AG08396 (cell line): Measurements from ENCODE around the gene HIBCH.
"Not testable (repeated sequence)": the region's sequence is repeated elsewhere in the genome, so short reads cannot be mapped to it uniquely, and the experiment has no call there.

Experiments
- DNase-seq: peaks from one replicate; pipeline ENCODE4 v3.0.0; 2012; ENCODE audit warnings: low spot score, mixed read lengths

HIBCH gene, protein sequence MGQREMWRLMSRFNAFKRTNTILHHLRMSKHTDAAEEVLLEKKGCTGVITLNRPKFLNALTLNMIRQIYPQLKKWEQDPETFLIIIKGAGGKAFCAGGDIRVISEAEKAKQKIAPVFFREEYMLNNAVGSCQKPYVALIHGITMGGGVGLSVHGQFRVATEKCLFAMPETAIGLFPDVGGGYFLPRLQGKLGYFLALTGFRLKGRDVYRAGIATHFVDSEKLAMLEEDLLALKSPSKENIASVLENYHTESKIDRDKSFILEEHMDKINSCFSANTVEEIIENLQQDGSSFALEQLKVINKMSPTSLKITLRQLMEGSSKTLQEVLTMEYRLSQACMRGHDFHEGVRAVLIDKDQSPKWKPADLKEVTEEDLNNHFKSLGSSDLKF

DNA sequence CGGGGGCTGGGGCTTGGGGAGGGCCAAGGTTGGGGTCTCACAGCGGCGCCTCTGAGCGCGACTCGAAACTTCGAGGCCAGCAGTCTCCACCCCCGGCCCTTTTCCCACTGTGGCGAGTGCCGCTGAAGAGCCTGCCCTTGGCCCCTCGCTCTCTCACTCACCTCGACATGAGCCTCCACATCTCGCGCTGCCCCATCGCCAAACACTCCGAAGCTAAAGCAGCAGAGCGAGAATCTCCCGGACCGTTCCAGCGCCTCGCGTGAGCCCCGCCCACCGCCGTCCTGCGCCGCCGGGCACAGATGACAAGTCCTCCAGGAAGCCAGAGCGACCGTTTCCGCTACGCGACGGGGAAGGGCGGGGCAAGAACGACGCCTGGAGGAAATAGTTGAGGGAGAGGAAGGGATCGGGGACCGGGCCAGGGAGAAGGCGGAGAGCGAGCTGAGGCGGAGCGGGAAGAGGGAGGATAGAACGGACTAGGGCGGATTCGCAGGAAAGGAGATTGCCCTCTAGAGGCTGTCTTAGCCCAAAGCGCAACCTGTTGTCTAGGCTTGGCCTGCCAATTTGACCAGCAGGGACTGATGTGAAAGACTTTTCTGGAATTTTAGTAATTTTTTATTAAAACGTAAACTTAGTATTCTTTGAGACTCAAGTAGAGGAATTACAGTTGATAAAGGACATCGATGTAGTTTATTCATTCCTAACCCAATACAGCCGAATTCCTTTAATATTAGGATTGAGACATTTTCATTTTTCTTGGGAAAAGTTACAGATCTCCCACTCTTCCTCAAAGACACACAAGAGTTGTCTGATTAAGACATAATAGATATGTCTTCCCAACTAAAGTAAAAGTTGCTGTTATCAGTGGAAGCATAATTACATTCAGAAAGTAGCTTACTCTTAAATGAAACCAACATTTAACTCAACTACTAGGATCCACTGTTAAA, at the start of gene HIBCH:
TSS of gene HIBCH (minus strand) at position 272 of the 944 bp plus-strand sequence. CDS start at position 196, 76 bp downstream.
- peak; percentile 92 for DNase-seq

DNA sequence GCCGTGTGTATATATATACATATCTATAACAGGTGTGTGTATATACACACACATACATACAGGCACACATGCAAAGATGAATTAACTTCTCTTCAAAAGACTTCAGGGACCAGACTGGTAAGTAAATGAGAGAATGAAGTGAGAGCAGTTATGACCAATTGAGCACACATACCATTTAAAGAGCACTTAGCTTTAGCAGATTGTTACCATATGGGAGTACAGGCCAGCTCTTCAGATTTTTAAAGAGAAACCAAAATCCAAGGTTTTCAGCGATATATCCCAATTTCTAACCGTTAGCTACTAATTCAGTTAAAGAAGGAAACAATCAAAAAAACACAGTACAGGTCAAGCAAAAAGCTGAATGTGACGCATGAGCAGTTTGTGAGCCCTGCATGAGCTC, 47.5 kb upstream of the HIBCH start:
- no peak for DNase-seq

DNA sequence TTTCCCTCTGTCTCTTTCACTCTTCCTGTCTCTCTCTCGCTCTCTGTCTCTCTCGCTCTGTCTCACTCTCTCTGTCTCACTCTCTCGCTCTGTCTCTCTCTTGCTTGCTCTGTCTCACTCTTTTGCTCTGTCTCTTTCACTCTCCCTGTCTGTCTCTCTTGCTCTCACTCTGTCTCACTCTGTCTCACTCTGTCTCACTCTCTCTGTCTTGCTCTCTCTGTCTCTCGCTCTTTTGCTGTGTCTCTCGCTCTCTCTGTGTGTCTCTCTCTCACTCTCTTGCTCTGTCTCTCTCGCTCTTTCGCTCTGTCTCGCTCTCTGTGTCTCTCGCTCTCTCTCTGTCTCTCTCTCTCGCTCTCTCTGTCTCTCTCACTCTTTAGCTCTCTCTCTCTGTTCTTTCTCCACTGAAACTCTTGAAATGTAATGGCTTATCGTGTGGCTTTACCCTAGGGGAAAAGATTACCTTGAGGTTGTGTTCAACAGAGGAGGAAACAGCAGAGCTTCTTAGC, 46.7 kb upstream of the HIBCH start:
- no peak for DNase-seq

DNA sequence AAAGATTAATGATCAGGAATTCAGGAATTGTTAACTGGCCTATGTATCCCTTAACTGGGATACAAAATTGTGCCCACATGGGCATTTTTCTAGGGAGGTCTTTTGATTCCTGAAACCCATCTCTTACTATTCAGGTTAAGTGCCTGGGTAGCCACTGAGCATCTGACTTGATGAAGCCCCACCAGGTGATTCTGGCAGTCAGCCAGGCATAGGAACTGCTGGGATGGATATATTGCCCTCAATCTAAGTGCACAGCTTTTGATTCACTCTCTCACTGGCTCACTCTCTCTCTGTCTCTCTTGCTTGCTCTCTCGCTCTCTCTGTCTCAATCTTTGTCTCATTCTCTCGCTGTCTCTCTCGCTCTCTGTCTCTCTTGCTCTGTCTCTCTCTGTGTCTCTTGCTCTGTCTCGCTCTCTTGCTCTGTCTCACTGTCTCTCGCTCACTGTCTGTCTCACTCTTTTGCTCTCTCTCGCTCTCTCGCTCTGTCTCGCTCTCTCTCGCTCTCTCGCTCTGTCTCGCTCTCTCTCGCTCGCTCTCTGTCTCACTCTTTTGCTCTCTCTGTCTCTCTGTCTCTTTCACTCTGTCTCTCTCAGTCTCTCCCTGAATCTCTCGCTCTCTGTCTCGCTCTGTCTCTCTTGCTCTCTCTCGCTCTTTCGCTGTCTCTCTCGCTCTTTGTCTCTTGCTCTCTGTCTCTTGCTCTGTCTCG, 46.0 kb upstream of the HIBCH start:
- no peak for DNase-seq

DNA sequence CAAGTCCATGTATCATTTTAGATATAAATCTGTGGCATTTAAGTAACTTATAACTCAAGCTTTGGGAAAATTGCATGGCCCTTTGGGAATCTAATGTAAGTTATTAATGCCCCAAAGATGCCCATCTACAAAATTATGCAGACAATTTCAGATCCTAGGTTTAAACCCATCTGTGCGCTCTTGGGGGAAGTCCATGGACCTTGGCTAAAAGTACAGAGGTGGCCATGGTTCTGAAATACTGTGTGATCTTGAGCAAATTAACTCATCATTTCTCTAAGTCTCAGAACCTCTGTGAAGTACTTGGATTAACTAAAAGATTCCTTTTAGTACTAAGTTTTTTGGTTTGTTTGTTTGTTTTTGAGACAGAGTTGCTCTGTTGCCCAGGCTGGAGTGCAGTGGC, 43.3 kb upstream of the HIBCH start:
- no peak for DNase-seq

DNA sequence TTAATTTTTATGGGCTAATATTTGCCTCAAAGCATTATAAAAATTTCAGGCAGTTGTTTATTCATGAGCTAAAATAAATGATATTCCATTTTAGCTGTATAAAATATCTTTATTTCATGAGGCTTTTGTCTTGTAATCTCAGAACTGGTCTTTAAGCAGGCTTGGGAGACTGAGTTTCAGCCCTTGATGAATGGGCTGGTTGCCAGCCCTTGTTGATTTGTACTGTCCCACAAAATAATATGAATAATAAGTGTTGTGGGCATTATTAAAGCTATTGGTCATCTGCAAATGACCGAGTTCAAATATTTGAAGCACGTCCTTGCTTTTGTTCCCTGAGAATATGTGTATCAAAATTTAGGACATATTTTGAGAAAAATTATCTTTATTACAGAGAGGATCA, 41.9 kb upstream of the HIBCH start:
- DNase-seq = no peak

DNA sequence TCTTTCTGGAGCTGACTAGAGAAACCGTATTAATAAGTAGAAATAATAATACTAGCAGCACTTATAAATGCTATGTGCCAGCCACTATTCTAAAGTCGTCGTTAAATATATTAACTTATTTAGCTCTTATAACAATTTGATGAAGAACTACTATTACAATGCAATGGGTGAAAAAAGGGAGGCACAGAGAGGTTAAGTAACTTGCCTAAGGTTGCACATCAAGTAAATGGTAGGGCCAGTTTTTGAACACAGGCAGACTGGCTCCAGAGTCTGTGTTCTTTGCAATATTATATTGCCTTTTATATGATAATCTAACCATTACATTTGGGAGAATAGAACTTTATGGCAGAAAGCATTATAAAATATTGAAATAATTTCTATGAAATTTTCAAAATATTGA, 41.3 kb upstream of the HIBCH start:
- DNase-seq = no peak

DNA sequence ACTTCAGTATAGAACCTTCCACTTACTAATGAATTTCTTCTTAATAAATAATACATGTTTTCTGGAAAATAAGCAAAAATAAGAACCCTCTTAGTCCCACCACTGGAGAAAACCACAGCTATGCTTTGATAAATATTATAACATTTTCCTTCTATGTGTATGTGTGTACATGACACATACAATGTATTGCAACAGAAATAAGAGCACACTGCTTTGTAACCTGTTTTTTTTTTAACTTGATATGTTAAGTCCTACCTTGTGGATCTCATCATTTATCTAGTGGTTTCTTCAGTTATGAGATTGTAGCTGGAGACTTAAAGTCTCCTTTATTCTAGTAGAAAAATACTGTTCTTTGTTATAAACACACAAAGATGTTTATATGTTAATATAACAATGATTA, 40.9 kb upstream of the HIBCH start:
- no peak for DNase-seq

DNA sequence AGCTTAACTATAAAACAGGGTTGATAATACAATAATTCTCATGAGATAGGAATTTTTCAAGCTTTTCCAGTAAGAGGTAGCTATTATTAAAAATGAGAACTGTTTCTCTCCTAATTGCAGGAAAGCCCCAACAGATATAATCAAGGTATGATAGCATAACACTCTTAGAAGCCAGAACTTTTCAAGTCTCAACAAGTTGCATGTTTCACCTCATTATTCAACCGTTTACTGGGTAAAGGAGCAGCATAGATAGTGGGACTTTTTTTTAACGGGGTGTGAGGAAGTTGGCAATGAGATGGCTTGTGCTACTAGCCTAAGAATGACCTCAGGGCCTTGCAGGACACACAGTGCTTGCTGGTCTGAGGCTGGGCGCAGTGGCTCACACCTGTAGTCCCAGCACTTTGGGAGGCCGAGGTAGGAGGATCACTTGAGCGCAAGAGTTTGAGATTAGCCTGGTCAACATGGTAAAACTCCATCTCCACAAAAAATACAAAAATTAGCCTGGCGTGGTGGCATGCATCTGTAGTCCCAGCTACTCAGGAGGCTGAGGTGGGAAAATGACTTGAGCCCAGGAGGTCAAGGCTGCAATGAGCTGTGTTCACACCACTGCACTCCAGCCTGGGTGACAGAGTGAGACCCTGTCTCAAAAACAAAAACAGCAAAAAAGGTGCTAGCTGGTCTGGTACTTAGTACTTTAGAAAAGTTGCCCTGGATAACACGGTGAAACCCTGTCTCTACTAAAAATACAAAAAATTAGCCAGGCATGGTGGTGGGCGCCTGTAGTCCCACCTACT, 39.2 kb upstream of the HIBCH start:
- DNase-seq = not testable (repeated sequence)

DNA sequence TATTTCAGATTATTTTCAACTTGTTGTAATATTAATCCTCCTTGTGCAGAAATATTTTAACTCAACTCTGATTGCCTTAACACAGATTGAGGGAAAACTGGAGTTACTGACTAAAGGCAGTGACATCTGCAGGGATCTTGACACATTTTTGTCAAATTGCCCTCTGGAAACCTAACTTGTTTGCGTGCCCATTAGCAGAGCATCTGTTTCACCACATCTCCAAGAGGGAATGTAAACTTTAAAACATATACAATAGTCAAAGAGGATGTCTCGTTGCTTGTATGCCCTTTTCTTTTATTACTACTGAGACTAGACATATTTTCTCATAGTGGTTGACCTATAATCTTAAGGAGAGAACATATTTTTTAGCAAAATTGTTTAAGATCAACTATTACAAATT, 38.0 kb upstream of the HIBCH start:
- DNase-seq = no peak

DNA sequence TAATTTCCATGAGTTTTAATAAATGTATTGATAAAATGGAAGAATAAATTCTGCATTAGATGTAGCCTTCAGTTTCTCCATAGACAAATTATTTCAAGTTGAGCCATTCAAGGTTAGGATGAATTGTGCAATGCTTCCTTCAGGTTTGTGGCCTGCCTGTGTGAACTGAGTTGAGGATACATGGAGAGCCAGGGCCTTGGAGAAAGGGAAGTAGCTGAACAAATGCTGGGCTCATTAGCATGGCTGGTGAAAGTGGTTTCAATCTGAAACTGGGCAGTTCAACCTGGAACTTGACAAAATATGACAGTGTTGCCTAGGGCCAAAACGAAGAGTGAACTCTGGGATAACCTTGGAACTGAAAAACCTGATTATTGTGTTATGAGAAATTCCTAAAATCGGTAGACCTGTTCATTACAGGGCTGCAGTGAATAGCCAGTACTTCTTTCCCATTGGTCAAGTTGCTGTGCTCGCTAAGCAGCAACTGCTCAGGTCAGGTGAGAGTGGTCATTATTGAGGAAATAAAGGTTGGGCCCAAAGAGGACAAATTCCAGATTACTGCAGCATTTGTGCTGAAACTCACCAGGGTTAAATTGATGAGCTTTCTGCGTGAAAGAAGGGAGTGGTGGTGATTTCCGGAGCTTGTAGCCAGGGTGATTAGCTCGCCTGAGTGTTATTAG, 36.5 kb upstream of the HIBCH start:
- no peak for DNase-seq

DNA sequence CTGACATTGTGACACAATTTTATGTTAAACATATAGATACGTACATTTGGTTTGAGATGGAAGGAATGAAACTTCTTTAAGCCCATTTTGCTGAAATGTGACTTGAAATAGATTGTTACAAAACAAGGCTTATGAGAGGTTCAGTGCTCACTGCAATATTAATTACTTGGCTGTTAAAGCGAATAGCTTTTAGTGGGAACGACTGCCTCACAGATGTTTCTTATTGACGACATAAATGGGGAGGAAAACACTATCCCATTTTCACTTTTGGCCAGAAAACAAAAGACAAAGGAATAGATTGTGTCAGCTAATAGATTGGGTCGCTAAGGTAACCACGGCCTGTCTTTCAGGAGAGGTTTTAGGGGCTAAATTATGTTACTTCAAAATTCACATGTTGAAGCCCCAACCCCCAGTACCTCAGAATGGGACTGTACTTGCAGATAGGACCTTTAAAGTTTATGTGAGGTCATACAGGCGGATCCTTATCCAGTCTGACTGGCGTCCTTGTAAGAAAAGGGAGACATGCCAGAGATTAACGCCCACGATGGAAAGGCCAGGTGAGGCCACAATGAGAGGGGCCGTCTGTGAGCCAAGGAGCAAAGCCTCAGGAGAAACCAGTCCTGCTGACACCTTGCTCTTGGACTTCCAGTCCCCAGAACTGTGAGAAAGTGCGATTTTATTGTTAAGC, 34.5 kb upstream of the HIBCH start:
- DNase-seq = no peak

DNA sequence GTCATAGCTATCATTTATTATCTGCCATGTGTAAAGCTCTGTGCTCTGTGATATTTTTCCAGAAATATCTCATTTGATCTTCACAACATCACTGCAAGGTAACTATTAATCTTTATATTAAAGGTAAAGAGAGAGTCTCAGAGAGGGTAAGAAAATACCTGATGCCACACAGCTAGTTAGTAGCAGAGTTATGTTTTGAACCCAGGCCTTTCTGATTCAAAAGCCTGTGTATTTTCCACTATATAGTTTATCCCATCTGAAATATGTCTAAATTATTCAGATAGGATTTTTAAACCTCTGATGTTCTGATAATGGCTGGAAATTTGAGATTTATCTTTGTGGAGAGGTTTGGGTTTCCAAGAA, 33.9 kb upstream of the HIBCH start:
- no peak for DNase-seq

DNA sequence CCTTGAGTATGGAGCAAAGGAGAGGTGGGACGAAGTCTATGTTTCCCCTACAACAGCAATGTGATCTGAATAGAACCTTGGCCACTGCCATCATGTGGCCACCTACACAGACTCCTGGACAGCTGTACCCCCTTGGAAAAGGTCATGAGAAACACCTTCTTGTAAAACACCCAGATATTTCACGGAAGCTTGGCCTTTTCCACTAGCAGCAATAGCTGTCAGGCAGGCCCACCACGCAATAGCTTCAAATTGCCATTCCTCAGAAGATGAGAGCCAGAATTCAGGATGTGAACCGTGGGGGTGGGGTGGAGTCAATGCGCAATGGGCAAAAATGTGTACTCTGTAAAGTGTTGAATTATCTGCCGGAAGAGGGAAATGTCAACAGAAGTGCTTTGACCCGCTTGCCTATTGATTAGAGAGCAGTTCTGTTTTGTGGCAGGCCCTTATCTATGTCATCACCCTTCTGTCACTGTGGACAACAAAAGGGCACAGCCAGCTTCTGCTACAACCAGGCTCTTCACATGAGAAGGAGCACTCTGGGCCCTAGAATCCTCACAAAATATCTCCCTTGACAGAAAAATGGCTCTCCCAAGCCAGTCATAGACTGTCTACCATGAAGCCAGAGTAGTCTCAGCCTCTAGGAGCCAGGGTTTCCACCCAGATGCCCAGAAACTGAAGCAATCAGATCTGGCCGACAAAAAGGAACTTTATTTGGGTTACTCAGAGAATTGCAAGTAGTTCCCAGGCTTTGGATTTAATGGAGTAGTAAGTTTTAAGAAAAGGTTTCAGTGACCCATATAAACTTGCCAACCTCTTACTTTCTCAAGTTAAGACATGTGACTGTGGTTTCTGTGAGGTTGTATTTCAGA, 33.3 kb upstream of the HIBCH start:
- DNase-seq = no peak

DNA sequence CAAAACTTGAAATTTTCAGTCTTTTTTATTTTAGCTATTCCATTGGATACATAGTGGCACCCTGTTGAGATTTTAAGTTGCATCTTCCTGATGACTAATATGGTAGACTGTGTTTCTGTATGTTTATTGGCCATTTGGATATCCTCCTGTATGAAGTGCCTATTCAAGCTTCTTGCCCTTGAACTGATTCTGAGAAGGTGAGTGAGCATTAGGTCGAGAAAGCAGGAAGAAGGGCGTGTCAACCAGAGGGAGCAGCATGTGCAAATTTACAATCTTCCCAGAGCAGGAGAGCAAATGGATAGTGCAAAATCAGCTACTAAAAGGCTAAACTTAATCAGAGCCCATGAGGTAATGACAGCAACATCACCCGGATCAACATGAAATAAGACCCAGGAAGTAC, 32.3 kb upstream of the HIBCH start:
- no peak for DNase-seq

DNA sequence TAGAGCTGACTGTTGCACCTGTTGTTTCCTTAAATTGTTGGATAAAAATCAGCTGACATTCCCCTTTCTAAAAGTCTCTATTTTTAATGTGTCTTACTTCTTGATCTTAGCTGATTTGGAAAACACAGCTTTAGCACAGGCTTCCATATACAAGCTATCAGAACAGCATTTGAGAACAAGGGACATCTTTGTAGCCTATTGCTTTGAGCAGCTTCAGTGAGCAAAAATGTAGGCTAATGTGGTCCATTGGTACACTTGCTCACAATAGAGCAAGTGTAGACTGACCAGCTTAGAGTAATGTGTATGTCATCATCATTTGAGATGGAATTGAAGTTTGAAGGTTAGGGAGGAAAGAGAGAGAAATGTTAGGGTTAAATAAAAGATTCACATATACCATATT, 30.7 kb upstream of the HIBCH start:
- DNase-seq = no peak

DNA sequence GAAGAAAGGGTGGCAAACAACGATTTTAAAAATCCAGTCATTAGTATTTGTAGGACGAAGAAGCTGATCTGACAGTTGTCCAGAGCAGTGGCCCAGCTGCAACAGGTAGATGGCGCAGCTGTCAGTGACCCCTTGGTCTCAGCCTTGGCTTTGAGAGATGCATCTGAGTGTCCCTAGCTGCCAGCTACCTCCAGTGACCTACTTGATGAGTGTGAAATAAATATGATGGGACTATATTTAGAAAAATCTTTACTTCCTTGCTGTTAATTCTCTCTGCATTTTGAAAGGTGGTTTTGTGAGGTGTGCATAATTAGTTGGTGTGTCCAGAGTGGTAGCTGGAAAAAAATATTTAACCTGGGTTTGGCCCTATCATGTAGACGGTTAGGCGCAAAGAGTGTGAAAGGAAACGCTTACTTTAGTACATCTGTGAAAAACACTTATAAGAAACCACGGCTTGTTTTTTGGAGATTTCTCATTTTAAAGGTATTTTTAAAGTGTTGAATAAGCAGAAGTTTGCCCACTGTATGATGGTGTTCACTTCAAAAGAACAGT, 24.7 kb upstream of the HIBCH start:
- no peak for DNase-seq

DNA sequence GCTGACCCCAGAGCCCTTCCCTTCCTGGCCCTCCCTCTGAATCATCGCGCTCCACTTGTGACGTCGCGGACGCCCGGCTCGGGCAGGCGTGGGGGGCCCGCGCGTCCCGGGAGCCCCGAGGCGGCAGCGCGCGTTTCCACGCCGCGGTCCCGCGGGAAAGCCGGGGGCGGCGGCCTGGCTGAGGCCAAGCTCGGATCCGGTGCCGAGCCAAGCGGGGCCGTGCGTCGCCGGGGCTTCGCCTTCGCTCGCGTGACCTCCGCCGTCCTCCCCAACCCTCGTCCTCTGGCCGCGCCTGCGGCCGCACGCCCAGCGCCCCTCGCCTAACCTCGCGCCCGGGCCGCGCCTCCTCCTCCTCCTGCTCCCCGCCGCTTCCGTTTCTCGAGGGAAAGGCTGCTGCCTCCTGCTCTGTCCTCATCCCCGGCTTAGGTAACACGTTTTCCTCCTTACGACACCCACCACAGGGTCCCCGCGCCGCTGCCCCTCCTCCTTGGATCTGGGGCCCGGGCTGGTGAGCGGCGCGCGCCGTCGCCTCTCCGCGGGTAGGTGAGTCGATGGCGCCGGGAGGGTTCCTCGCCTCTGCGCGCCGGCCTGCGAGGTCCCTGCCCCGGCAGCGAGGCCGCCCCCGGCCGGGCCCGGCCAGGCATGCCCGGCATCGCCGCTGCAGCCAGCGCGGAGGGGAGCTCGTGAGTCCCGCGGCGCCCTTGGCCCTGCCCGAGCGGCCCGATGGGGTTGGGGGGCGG, 24.1 kb upstream of the HIBCH start, which contains the start of gene INPP1:
TSS of gene INPP1 (plus strand) at position 54 of the 740 bp plus-strand sequence. CDS start 16,514 bp downstream, outside the sequence.
- DNase-seq = peak; percentile 83
